Epithelial cell of proximal tubule (primary cell): ENCODE measurements around the gene NUDT16L1. TPM values are rescaled to one million over a fixed set of nuclear protein-coding genes. Genes with fewer than 3 reads are reported as not detected.
"Not testable (repeated sequence)": the region's sequence is repeated elsewhere in the genome, so short reads cannot be mapped to it uniquely, and the experiment has no call there.

Experiments used
- DNase-seq: peaks from one replicate; pipeline ENCODE4 v3.0.0-alpha.2; 2011; ENCODE audit warnings: low read depth
- H3K4me3 ChIP-seq: 2 replicates; pipeline ENCODE4 v1.5.1; 2011; ENCODE audit warnings: low read depth, mild to moderate bottlenecking, low read length
- total RNA-seq: library from RNA; depleted of rRNA; stranded (reverse); fragments of >200 nt; gene quantifications from 2 replicates; pipeline ENCODE4 v1.2.3, GENCODE V29; 2015
- TF ChIP-seq, protein P1 (sequence below): conservative IDR thresholded peaks from 2 replicates; pipeline ENCODE4 v1.5.1; 2012; ENCODE audit warnings: low read depth, mild to moderate bottlenecking, low read length

Gene NUDT16L1
- total RNA-seq, 1 donor from 2014 or later = 23.8 TPM

DNA sequence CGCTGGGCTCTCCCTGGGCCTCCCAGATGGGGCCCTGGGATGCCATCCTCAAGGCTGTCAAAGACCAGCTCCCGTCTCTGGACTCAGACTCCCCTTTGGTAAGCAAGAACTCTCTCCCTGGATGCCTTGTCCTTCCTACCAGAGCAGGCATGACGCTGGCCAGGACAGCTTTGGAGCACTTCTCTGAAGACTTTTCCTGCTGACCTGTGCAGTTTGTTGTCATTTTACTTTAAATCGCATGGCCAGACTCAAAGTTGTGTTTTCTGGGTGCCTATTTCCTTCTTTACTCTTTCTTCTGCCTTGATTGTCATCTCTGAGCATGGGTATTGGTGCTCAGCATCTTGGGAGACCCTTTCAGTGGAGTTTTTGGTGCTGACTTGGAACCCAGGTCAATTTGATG lies 43.2 kb downstream of the NUDT16L1 start:
- no peak for DNase-seq
- H3K4me3 ChIP-seq = no peak overlapping the region
- TF ChIP-seq, protein P1, sequence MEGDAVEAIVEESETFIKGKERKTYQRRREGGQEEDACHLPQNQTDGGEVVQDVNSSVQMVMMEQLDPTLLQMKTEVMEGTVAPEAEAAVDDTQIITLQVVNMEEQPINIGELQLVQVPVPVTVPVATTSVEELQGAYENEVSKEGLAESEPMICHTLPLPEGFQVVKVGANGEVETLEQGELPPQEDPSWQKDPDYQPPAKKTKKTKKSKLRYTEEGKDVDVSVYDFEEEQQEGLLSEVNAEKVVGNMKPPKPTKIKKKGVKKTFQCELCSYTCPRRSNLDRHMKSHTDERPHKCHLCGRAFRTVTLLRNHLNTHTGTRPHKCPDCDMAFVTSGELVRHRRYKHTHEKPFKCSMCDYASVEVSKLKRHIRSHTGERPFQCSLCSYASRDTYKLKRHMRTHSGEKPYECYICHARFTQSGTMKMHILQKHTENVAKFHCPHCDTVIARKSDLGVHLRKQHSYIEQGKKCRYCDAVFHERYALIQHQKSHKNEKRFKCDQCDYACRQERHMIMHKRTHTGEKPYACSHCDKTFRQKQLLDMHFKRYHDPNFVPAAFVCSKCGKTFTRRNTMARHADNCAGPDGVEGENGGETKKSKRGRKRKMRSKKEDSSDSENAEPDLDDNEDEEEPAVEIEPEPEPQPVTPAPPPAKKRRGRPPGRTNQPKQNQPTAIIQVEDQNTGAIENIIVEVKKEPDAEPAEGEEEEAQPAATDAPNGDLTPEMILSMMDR = no peak

DNA sequence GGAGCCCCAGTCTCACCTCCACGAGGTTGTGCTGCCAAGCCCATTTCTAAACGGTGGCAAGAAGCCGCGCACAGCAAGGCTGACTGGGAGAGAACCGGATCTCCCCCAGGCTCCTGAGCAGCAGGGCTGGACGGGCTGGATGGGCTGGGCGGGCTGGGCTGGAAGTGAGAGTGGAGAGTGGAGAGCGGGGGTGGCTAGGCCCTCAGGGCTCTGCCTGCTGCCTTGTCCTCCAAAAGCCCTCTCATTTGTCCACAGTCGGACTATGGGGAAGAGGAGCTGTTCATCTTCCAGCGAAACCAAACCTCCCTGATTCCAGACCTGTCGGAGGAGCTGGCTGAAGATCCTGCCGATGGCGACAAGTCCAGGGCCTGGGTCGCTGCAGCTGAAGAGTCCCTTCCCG lies 44.2 kb downstream of the NUDT16L1 start:
- H3K4me3 ChIP-seq = no peak overlapping the region
- TF ChIP-seq, protein P1 = no peak
- DNase-seq = no peak

DNA sequence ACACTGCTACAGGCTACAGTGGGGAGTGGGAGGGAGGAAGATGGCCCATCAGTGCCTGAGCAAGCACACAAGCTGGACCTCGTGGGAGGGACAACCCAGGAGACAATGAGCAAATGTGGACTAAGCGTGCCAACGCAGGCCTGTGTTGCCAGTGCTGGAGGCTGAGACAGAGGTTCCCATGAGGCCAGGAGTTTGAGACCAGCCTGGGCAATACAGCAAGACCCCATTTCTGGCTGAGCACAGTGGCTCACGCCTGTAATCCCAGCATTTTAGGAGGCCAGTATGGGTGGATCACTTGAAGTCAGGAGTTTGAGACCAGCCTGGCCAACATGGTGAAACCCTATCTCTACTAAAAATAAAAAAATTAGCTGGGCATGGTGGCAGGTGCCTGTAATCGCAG lies 45.0 kb downstream of the NUDT16L1 start:
- not testable (repeated sequence) for DNase-seq, H3K4me3 ChIP-seq

DNA sequence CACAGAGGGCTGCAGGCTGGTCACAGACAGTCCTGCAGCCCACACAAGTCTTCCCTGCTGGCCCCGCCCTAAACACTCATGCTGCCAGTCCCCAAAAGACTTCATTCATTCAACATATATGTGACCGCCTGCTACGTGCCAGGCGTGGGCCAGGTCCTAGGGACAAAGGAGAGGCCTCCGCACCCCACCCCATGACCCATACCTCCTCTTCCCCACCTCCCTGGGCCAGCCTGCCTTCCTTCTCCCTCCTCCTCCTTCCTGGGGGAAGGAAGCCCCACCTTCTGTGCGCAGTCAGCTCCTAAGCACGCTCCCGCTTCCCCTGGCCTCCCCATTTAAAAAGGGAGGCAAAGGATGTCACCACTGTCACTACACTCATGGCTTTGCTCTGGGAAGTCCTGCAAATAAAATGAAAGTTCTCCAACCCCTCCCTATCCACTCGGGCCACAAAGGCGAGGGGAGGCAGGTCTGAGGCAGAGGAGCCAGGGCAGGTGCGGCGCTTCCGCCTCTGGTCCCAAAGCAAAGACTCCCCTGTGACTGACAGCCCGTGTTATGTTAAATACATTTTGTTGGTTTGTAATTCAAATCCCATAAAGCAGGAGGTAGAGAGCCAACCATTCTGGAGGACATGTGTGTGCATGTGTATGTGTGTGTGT lies 50.0 kb downstream of the NUDT16L1 start:
- no peak overlapping the region for H3K4me3 ChIP-seq
- TF ChIP-seq, protein P1 = no peak
- no peak for DNase-seq

DNA sequence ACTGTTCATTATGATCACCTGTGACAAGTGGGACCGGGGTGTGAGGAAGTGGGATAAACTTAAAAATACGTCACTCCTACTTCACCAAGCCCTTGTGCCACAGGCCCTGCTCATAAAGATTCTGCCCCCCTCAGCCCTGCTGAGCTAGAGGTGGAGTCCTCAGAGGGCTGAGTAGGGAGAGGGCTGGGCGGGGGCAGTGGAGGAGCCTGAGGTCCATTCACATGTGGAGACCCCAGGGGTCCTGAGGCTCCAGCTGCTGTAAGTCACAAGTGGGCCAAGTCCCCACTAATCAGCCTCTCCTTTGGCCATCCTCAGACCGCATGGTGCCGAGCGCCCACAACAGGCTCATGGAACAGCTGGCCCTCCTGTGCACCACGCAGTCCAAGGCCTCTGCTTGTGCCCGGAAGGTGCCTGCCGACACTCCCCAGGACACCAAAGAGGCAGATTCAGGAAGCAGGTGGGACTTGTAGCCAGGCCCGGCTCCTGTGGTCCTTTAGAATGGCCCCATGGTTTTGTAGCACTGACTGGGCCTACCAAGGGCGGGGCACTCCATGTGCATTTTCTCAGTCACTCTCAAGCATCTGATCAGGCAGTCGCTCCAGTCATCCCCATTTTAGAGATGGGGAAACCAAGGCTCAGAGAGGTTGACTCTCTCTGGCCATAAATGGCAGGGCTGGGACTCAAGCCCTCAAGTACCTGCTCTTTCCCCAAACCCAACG lies 51.4 kb downstream of the NUDT16L1 start:
- DNase-seq = no peak
- TF ChIP-seq, protein P1 = no peak
- H3K4me3 ChIP-seq = no peak overlapping the region

DNA sequence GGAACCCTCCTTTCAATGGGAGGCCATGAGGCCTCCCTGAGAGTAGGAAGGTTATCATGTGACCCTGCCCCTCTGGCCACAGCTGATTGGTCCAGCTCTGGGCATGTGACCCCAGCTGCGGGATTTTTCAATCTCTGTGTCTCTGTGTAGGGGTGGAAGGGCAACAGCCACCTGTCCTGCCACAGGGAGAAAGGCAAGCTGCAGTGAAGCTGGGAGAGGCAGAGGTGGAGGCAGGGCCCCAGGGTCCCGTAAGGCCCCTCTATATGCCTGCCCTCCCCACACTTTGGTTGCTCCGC lies 51.9 kb downstream of the NUDT16L1 start:
- DNase-seq = no peak
- TF ChIP-seq, protein P1 = no peak

More for the DNA sequence above, 51.9 kb downstream of the NUDT16L1 start:
- H3K4me3 ChIP-seq = no peak overlapping the region

Other genes starting within 250 kb of the NUDT16L1 start
- gene NMRAL1, start 218.9 kb upstream of the NUDT16L1 start, total RNA-seq = 120 and 177 TPM in 2 replicates
- gene HMOX2, start 217.2 kb upstream of the NUDT16L1 start, total RNA-seq = 75.9 and 105 TPM in 2 replicates
- gene CDIP1, start 154.8 kb upstream of the NUDT16L1 start, total RNA-seq = 13.8 and 30.3 TPM in 2 replicates
- gene C16orf96, start 137.2 kb upstream of the NUDT16L1 start, total RNA-seq = not detected in 2 replicates
- gene UBALD1, start 78.7 kb upstream of the NUDT16L1 start, total RNA-seq = 9.2 and 10.4 TPM in 2 replicates
- 40.6 and 41.3 TPM in 2 replicates for gene MGRN1, start 68.7 kb upstream of the NUDT16L1 start, total RNA-seq
- gene ANKS3, start 40.7 kb downstream of the NUDT16L1 start, total RNA-seq = 13.7 and 22.4 TPM in 2 replicates
- 2.0 TPM in 1 of 2 replicates, not detected in the other for gene DNAAF8, start 41.0 kb downstream of the NUDT16L1 start, total RNA-seq
- gene ZNF500, start 73.6 kb downstream of the NUDT16L1 start, total RNA-seq = 6.9 and 7.6 TPM in 2 replicates
- not detected in 2 replicates for gene SEPTIN12, start 94.8 kb downstream of the NUDT16L1 start, total RNA-seq
- 0.98 and 12.2 TPM in 2 replicates for gene SMIM22, start 101.8 kb downstream of the NUDT16L1 start, total RNA-seq
- 18.8 and 39.6 TPM in 2 replicates for gene ROGDI, start 109.1 kb downstream of the NUDT16L1 start, total RNA-seq
- 33.1 and 50.3 TPM in 2 replicates for gene GLYR1, start 153.7 kb downstream of the NUDT16L1 start, total RNA-seq
- gene UBN1, start 153.9 kb downstream of the NUDT16L1 start, total RNA-seq = 24.5 and 30.0 TPM in 2 replicates
- 9.1 and 21.0 TPM in 2 replicates for gene PPL, start 243.6 kb downstream of the NUDT16L1 start, total RNA-seq